ENCODE results near the gene MELK. TPM values are rescaled to one million over a fixed set of nuclear protein-coding genes. Genes with fewer than 3 reads are reported as not detected.

Gene MELK
- total and polyA plus RNA-seq, 12 donors, result 0.15 to 3.1 (median 0.28) TPM; not detected in 4

DNA sequence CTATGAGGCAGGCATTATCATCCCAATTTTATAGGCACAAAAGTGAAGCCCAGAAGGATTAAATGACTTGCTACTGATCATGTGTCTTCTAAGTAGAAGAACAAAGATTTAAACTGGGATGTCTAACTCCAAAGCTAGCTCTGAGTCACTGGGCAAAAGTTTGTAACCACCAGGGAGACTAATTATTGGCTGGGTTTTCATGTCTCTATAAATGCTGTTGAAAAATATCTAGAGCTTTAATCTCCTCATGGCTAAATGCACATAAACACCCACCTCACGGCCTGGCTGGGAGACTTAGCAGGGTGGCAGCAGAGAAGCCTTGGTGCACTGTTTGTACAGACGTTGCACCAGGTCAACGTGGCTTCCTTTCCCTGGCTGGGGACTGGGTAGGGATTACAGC is 144.6 kb downstream of the MELK start:
- no peak for ATAC-seq
- intact Hi-C loops (cut with DNase I), result no loop called here
- Histone ChIP-seq H3K27ac (no peak overlapping the region), H3K36me3 (no peaks in the 10 kb centered on the region), H3K4me1 (no peaks in the 10 kb centered on the region), H3K9me3 (peaks cover 0 to 7% (median 0%) of the 10 kb centered on the region in 11 donors), H3K27me3 (peaks cover 0 to 34% (median 5%) of the 10 kb centered on the region in 7 donors), H3K4me3 (no peak overlapping the region)
- TF ChIP-seq, protein P1, sequence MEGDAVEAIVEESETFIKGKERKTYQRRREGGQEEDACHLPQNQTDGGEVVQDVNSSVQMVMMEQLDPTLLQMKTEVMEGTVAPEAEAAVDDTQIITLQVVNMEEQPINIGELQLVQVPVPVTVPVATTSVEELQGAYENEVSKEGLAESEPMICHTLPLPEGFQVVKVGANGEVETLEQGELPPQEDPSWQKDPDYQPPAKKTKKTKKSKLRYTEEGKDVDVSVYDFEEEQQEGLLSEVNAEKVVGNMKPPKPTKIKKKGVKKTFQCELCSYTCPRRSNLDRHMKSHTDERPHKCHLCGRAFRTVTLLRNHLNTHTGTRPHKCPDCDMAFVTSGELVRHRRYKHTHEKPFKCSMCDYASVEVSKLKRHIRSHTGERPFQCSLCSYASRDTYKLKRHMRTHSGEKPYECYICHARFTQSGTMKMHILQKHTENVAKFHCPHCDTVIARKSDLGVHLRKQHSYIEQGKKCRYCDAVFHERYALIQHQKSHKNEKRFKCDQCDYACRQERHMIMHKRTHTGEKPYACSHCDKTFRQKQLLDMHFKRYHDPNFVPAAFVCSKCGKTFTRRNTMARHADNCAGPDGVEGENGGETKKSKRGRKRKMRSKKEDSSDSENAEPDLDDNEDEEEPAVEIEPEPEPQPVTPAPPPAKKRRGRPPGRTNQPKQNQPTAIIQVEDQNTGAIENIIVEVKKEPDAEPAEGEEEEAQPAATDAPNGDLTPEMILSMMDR (IDR thresholded peaks at IDR 0.05), result no peak
- 64 to 67% methylated on average over 3 of the region's 3 CpGs for WGBS, 2 donors
- DNase-seq, result no peak

DNA sequence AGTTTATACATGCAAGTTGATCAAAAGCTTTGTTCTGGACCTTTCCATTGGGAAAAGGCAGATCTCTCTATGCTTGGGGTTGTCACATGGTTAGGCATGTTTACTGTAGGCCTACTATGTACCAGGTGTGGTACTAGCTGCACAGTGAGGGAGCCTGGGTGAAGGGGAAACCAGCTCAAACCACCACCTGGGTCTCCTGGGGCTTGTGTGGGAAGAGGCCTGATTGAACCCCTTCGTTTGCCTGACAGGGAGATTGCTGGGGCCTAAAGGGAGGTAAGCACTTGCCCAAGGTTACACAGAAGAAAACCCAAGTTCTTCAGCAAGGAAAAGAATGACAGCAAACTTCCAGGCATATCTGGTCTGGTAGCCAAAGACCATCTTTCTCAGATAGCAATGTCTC is 145.9 kb downstream of the MELK start:
- Histone ChIP-seq H3K27me3 (peaks cover 0 to 39% (median 5%) of the 10 kb centered on the region in 7 donors), H3K27ac (no peak overlapping the region), H3K9me3 (peaks cover 0 to under 1% (median 0%) of the 10 kb centered on the region in 11 donors), H3K4me3 (no peak overlapping the region), H3K36me3 (no peaks in the 10 kb centered on the region), H3K4me1 (no peaks in the 10 kb centered on the region)
- WGBS, 2 donors, result 0% methylated on average over 1 of the region's 1 CpG
- DNase-seq (no peak), ATAC-seq (no peak)
- TF ChIP-seq, protein P1 (IDR thresholded peaks at IDR 0.05), result no peak
- intact Hi-C loops (cut with DNase I), result no loop called here

DNA sequence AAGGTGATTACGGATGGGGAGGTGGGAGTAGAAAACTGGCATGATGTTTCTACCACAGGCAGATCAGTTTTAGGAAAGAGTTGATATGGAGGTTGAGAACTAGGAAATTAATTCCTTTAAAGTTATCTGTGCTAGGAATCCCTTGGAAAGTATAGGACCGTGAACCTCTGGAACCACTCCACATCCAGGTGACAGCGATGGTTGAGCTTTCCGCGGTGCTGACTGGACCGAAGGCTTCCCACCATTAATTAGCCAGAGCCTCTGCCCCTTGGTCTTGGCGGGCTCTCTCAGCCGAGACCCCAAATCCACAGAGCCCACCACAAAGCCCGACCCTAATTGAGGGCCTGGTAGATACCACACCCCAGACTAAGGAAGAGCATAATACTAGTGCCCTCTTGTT is 147.3 kb downstream of the MELK start:
- TF ChIP-seq, protein P1 (IDR thresholded peaks at IDR 0.05), result no peak
- no peaks in the 10 kb centered on the region for H3K4me1 ChIP-seq
- H3K27ac ChIP-seq, result no peak overlapping the region
- no peak for DNase-seq
- intact Hi-C loops (cut with DNase I), result loop anchor here in 1 of 10 donors (10.0 kb wide), 1 partner anchor 85 kb away; no protein-coding TSS in a partner anchor
- no peak for ATAC-seq
- 88 to 90% methylated on average over 9 of the region's 9 CpGs for WGBS, 2 donors
- H3K36me3 ChIP-seq, result no peaks in the 10 kb centered on the region
- H3K9me3 ChIP-seq, result no peaks in the 10 kb centered on the region
- peaks cover 0 to 45% (median 7%) of the 10 kb centered on the region in 7 donors for H3K27me3 ChIP-seq
- H3K4me3 ChIP-seq, result no peak overlapping the region

DNA sequence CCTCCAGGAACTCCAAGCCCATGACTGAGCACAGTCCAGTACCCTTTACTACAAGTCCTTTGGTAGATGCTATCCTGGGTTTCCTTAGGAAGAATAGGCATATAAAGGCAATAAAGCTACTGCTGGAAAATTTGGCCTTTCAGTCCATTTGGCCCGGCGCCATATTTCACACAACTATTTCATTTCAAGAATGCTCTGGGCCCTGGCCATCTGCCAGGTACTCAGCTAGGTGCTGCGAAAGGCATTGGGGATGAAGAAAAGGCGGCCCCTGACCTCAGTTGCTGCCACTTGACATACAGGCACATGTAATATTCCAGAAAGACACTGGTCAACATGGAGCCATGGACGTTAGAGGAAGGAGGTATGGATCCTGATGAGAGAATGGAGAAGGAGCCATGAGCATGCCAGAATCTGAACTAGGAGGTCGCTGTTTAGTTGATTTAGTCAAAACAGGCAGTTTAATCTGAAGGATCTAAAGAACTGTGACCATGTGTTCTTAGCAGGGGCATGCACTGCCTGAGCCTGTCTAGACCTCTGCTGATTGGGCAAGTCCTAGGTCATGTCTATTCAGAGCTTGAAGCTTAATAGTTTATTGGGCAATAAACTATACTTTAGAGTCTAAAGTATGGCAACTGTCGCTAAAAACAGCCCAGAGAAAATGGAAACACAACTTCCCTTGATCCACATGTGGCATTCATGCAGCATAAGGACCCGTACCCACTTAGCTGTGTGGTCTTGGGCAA is 149.3 kb downstream of the MELK start:
- DNase-seq, result no peak
- intact Hi-C loops (cut with DNase I), result loop anchor here in 1 of 10 donors (10.0 kb wide), 1 partner anchor 87 kb away; no protein-coding TSS in a partner anchor

More for the DNA sequence above, 149.3 kb downstream of the MELK start:
- Histone ChIP-seq H3K27ac (no peak overlapping the region), H3K4me1 (no peaks in the 10 kb centered on the region), H3K27me3 (peaks cover 0 to 32% (median 7%) of the 10 kb centered on the region in 7 donors), H3K9me3 (no peaks in the 10 kb centered on the region), H3K4me3 (no peak overlapping the region), H3K36me3 (no peaks in the 10 kb centered on the region)
- TF ChIP-seq, protein P1 (IDR thresholded peaks at IDR 0.05), result no peak
- WGBS, 2 donors, result 69 to 71% methylated on average over 8 of the region's 8 CpGs
- no peak for ATAC-seq

Measured in heart right ventricle (tissue), 16 donors.